Renal cortex interstitium (tissue), 11 donors: ENCODE measurements around the gene ADAM17. TPM values are rescaled to one million over a fixed set of nuclear protein-coding genes. Genes with fewer than 3 reads are reported as not detected.
"Not testable (repeated sequence)": the region's sequence is repeated elsewhere in the genome, so short reads cannot be mapped to it uniquely, and the experiment has no call there.

Experiments used
- DNase-seq, 11 donors: peaks; one replicate each; pipeline ENCODE4 v3.0.0-alpha.2; 2013; ENCODE audit warnings: low read depth in 9 of 11, low spot score in 4 of 11; ENCODE audit errors: extremely low read depth in 1 of 11
- polyA plus RNA-seq, 3 donors: library from polyadenylated mRNA; unstranded; fragments of 120-200 nt; gene quantifications; one replicate each; pipeline ENCODE4 v1.2.1, GENCODE V29; 2013; ENCODE audit not compliant: insufficient read length in 3 of 3

ADAM17 gene
- polyA plus RNA-seq, 3 donors = 38.0 to 45.6 (median 42.1) TPM

DNA sequence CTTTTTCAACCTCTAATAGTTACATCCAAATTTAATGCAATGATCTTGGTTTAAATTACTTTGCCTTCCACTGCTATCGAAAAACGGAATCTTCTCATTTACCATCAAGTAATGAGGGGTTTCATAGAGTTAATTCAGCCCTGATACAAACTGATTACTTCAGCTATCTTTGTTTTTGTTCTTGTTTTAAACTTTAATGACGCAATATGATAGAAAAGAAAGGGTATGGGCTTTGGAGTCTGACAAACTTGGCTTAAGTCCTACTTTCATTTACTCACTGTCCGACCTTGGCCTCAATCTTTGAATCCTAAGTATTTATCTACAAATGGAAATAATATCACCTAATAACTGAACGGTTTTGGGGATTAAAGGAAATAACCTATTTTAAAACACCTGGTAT lies 16.1 kb downstream of the ADAM17 start:
- no peak for DNase-seq

DNA sequence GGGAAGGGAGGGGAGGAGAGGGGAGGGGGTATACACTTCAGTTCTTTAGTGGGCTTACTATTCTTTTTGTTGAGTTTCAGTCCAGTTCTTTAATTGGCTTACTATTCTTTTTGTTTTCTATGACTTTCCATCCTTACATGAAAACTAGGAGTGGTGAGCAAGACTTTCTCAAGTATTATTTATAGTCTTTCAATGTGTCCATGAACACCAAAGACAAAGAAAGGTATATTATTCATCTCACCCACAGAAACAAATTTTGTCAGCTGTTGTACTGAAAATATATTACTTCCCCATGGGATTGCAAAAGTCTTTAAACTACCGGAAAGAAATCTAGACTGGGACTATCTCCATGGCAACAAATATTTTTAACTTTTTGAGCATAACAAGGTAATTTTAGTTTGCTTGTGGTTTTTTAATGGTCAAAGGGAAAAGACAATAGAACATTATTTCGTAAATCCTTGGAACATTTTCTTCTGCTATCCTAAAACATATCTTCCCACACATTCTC lies 17.6 kb downstream of the ADAM17 start:
- DNase-seq = peak in 2 of 11 donors; percentile 23 to 32

DNA sequence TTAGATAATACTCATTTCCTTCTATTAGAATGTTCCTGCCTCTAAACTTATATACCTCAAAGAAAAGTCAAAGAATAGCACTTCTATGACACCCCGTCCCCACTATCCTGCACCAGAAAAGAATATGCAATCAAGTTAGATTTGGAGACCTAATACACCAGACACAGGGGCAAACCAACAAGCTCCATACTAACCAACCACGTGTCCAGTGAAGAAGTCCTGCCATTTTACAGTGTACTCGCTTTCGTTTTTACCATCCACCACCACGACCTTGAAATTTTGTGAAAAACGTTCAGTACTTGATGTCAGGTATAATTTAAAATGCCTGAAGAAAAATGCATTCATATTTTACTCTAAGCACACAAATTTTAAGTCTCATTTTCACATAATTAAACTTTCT lies 19.1 kb downstream of the ADAM17 start:
- no peak for DNase-seq

DNA sequence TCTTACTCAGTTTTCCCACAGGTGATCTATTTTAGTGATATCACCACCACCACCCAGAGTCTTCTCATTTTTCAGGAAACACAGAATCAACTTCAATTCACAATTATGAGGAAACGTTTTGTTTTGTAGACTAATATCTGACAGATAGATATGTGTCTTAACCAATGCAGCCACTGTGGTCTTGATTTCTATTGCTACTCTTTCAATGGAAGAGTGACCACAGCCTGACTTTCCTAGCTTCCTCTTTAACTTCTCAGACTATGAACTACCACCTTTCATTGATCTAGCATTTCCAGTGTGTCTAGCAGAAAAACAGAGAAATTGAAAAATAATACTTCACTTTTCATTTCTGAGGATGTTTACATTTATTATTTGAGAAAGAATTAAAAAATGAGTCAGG lies 20.5 kb downstream of the ADAM17 start:
- no peak for DNase-seq

DNA sequence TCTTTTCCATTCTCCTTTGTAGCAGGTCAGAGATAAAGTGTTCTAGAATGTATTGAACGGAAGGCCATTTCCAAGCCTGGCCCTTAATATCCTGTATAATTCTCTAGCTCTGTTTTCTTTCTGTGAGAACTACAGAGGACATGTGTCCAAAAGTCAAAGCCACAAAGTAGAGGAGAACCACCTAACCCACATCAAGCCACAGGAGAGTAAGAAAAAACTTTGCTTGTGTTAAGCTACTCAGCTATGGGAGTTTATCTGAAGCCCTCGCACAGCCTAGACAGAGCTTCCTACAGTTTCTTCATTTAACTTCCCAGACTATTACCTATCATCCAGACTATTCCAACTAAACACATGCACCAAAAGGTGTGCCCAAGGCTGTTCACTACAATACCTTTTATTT lies 22.0 kb downstream of the ADAM17 start:
- no peak for DNase-seq

DNA sequence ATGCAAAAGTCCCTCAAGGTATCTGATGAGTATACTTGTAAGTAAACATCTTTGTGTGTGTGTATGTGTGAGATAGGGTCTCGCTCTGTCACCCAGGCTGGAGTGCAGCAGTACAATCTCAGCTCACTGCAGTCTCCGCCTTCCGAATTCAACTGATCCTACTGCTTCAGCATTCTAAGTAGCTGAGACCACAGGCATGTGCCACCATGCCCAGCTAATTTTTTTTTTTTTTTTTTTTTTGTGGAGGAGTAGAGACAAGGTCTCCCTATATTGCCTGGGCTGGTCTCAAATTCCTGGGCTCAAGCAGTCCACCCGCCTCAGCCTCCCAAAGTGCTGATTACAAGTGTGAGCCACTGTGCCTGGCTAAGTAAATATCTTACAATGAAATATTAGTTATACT lies 23.2 kb downstream of the ADAM17 start:
- DNase-seq = no peak

DNA sequence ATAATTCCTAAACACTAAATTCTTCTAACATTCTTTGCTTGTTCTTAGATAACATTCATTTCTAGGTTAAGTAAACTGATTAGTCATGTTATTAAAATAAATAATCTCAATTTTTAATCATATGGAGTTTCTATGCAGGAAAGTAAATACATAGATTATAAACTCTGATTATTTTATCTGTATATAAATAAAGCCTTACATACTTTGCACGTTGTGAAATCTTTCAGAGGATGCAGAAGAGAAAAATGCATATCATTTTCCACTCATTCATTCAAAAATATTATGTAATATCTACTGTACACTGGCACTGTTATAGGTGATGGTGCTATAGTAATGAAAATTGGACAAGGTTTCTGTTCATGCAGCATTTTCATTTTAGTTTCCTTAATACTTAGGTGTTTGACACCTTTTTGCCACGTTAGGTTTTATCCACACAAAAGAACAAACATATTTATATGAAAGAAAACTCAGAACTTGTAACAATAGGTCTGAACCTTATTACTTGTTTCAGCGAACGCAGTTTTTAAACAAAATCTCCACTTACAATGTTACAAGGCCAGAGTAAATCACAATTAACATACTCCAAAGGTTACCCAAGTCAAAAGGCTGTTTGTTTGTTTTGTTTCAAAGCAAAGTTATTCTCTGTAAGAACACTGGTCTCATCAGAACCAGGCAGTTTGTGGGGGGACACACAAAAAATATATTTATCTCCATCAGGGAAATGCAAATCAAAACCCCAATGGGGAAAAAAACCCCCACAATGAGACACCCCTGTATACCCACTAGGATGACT lies 27.4 kb downstream of the ADAM17 start:
- no peak for DNase-seq

DNA sequence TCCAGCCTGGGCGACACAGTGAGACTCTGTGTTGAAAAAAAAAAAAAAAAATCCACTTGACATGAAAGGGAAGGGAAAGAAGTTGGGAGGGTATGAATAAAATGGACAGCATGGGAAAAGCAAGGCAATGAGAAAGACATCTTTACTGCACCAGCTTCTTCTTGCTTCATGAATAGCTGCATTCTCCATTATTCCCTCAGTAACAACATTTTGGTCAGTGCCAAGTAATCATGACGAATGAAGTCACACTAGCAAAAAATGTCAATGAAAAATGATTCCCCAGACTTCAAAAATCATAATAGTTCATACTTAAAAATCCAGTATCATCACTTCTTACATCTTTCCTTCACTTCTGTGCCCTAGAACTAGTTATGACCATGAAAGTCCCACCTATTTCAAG lies 30.4 kb downstream of the ADAM17 start:
- no peak for DNase-seq

DNA sequence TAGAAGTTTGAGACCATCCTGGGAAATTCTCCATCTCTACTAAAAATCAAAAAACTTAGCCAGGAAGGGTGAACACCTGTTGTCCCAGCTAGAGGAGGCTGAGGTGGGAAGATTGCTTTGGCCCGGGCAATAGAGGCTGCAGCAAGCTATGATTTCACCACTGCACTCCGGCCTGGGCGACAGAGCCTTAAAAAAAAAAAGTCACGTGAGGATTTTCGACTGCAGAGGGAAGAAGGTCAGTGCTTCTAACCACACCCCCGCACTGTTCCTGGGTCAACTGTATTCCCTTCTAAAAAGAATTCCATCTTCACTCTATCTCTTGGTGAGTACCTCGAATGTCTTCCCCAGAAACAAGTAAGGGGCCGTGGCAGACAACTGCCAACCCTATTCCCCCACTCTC lies 31.3 kb downstream of the ADAM17 start:
- no peak for DNase-seq

DNA sequence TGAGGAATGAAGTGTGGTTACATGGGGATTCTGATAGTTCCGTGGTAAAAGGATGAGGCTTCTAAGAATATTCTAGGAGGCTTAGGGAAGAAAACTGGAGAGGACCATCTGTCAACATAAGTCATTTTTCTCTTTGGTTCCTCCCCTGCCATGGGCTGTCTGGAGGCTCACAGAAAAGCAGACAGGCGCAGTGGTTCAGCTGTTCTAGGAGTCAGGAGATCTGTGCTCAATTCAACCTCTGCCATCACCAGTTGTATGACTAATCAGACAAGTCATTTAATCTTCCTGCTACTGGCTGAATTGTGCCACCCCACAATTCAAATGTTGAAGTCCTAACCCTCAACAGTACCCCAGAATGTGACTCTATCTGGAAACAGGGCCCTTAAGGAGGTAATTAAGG lies 36.4 kb downstream of the ADAM17 start:
- DNase-seq = no peak

DNA sequence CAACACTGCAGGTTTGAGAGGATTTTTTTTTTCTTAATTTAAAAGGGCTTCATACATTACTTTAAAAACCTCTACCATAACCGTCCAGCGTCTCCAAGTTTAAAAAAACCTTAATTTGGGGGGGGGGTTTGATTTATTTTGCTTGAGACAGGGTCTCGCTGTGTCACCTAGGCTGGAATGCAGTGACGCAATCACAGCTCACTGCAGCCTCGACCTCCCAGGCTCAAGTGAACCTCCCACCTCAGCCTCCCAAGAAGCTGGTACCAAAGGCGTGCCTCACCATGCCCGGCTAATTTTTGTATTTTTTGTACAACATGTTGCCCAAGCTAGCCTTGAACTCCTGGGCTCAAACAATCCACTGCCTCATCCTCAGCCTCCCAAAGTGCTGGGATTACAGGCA lies 36.9 kb downstream of the ADAM17 start:
- DNase-seq = no peak

DNA sequence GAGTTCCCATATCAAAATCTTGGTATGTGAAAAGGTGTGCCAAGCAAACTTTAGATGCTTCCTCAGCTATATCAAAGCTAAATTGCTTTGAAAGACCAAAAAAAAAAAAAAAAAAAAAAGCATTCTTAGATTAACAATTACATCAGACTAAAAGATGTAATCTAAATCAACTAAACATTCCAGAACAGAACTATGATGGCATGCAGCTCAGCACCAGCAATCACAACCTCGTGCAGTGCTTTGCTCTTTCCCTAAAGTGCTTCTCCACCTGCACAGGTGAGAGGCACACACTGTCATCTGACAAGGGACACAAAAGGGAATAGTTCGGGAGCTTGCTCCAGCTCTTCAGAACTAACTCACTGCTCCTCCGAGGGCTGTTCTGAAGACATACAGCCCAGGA lies 37.5 kb downstream of the ADAM17 start:
- no peak for DNase-seq

DNA sequence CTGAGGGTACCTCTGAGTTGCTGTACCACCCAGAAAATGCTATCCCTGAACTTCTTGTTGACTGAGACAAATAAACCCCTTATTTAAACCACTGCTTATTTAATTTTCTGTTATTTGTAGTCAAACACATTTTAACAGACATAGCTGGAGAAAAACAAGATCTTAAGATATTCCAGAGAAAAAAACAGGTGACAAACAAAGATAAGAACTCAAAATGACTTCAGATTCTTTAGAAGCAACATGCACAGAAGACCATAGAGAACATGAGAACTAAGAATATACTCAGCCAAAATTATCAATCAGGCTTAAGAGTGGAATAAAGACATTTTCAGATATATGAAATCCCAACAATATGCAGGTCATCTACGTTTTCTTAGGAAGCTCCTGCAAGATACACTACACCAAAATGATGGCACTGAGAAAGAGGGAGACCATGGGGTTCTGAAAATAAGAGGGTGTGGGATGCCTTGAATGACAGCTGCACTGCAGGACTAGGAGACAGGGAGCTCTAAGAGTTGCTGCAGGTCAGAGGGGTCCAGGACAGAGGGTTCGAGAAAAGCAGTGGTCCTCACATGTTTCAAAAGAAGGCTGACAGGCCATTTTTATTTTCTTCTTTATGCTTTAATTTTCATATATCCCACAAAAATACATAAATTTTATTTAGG lies 38.4 kb downstream of the ADAM17 start:
- DNase-seq = no peak

DNA sequence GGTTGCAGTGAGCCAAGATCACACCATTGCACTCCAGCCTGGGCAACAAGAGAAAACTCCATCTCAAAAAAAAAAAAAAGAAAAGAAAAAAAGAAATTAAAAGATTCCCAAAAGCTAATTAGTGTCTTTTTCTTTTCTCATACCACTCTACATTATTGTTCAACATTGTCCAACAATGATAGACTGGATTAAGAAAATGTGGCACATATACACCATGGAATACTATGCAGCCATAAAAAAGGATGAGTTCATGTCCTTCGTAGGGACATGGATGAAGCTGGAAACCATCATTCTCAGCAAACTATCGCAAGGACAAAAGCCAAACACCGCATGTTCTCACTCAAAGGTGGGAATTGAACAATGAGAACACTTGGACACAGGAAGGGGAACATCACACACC lies 41.7 kb downstream of the ADAM17 start:
- not testable (repeated sequence) for DNase-seq

DNA sequence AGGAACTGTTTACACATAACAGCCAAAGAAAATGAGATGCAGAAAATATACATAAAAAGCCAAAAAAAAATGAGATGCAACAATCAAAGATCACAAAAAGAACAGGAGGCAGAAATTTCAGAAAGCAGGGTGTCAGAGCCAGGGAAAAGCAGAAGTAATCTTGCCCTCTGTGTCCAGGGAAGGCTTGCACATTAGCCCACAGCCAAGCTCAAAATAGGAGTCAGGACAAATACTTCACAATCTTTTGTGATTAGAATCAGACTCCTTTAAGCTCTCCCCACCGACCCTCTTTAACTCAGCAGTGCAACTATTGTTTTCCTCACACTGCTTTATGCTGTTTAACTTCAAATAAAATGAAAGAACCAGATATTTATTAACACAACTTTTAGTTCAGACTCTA lies 46.7 kb downstream of the ADAM17 start:
- DNase-seq = no peak

DNA sequence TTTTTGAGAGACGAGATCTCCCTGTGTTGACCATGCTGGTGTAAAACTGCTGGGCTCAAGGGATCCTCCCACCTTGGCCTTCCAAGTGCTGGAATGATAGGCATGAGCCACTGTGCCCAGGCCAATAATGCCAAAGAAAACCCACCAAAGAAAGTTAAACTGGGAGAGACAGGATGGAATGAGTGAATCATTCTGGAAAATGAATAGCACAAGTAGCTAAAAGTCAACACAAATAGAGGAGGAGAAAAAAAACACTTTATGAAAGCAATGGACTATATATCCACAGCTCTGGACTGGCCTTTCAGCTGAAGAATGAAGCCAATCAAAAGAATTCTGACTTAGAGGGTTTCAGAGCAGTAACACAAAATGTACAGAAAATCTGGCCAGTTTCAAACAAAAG lies 57.4 kb downstream of the ADAM17 start:
- DNase-seq = no peak

DNA sequence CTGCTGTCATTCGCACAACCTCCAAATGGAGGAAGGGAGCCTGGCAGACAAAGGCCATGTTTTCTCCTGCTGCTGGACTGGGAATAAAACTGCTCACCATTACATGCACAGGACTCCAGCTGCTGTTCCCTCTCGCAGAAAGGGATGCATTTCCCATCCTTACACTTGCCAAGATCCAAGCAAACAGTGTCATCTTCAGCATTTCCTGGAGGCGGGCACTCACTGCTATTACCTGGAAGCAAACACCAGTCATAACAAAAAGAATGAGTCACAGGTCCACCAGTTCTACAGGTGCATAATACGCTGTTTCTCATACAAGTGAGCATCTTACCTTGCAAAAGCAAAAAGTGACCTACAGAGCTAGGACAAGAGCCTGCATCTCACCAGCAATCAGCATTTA lies 58.6 kb downstream of the ADAM17 start:
- no peak for DNase-seq

DNA sequence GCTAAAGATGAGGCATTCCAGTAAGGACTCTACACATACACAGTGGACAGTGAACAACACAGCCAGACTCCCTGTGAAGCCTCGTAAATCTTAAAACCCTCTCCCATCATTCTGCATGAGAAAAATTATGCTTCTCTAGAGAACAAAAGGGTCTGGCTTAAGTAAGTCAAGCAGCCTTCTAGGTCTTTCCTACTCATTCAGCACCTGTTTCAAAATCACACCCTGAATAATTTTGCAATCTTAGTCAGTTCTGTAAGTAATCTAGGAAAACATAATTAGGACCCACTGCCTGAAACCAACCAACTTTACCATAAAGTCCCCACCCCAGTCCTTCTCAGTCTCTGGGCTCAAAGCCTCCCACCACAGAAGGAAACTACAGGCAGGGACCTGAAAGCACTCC lies 61.5 kb downstream of the ADAM17 start:
- no peak for DNase-seq

DNA sequence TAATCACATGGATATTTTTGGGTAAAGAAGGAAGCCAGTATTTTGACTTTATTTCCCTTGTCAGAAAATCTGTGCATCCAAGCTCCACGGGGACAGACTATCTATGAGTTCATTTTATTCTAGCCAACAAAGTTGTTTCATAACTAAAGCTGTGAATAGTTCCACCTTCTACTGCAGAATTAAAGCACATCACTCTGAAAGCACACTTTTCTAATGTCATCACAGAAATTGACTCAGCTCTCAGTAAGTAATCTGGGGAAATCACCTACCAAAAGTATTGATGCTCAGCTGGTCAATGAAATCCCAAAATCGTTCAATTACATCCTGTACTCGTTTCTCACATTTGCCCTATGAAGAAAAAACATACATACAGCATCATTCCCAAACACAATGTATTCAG lies 62.2 kb downstream of the ADAM17 start:
- DNase-seq = no peak

DNA sequence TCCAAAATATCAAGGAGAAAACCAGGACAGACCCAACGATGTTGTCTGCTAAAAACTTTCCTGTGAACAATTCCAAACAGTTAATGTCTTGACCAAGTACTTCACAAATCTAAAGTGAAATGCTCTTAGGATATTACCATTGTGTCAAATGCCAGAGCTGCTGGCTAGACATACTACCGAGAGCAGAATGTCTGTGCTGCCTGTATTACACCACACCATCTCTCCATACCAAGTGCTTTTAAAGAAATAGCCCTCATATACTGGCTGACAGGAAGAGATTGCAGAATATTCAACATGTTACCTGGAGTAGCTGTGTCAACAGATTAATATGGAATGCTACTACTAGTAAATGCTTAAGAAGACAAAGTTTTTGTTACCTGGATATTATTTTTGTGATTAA lies 62.7 kb downstream of the ADAM17 start:
- no peak for DNase-seq

DNA sequence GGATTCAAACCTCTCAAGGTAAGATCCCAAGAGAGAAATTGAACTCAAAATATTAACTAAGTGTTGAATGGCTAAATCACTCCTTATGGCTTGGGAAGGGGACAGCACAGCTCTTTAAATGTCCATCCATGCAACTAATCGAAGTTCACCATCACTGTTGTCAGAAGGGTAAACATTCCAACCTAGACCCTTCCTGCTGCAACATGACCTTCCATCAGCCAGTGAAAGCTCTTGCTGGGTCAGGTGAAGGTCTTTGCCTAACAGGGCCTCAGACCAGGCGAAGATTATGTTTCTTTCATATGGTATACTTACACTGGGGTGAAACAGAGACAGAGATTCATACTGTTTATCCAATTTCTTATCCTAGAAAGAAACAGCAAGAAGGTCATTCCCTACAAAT lies 64.8 kb downstream of the ADAM17 start:
- no peak for DNase-seq
